K562 (cell line): ENCODE results near the gene CLEC2D. TPM values are rescaled to one million over a fixed set of nuclear protein-coding genes. Genes with fewer than 3 reads are reported as not detected.

Experiments
- DMBX1 ChIP-seq: fragments of 250-450 bp; sonication (Bioruptor Pico); IDR thresholded peaks from 2 replicates; pipeline ENCODE4 v1.8.0; 2022; ENCODE audit warnings: inconsistent platforms, mild to moderate bottlenecking, moderate library complexity, borderline replicate concordance
- ELF2 ChIP-seq: fragments of 250-450 bp; sonication (Bioruptor Pico); IDR thresholded peaks from 2 replicates; pipeline ENCODE4 v1.5.0; 2021; ENCODE audit warnings: mild to moderate bottlenecking
- ETV5 ChIP-seq: sonication (generic); formaldehyde crosslinking; IDR thresholded peaks from 2 replicates; pipeline ENCODE4 v1.4.0; 2020; ENCODE audit warnings: low read depth, mild to moderate bottlenecking, missing genetic modification reagents
- MCM3 ChIP-seq: fragments of 450-650 bp; IDR thresholded peaks from 2 replicates; pipeline ENCODE4 v1.6.1; 2016
- MTF1 ChIP-seq: fragments of 250-450 bp; sonication (Bioruptor Pico); IDR thresholded peaks from 2 replicates; pipeline ENCODE4 v1.9.0; 2021; ENCODE audit warnings: moderate library complexity, mild to moderate bottlenecking, inconsistent platforms, borderline replicate concordance
- RBM39 ChIP-seq: fragments of 200-400 bp; formaldehyde crosslinking; optimal IDR thresholded peaks from 2 replicates; pipeline ENCODE3; 2018; ENCODE audit warnings: low read depth, low read length
- SMAD3 ChIP-seq: fragments of 450-650 bp; formaldehyde crosslinking; conservative IDR thresholded peaks from 2 replicates; pipeline ENCODE4 v1.4.0; 2020; ENCODE audit warnings: mild to moderate bottlenecking
- TCFL5 ChIP-seq: fragments of 250-450 bp; sonication (Bioruptor Pico); conservative IDR thresholded peaks from 2 replicates; pipeline ENCODE4 v1.6.1; 2021; ENCODE audit warnings: mild to moderate bottlenecking, moderate library complexity, matching md5 sums
- TRIM24 ChIP-seq, 2 experiments: fragments of 450-650 bp; IDR thresholded peaks; 2 replicates each; pipeline ENCODE4 v1.6.1; 2016
- YBX1 ChIP-seq: fragments of 450-650 bp; IDR thresholded peaks from 2 replicates; pipeline ENCODE4 v1.7.1; 2016; ENCODE audit warnings: mild to moderate bottlenecking
- YY1 ChIP-seq, 3 experiments: IDR thresholded peaks; 2 replicates each; pipeline ENCODE4 v1.6.1; 2011; ENCODE audit warnings: low read length in 2 of 3, mild to moderate bottlenecking in 2 of 3, moderate library complexity in 2 of 3, borderline replicate concordance in 1 of 3, control low read depth in 1 of 3, low read depth in 1 of 3; ENCODE audit not compliant: insufficient read depth in 3 of 3, insufficient replicate concordance in 2 of 3, control insufficient read depth in 1 of 3, insufficient read length in 1 of 3; ENCODE audit errors: extremely low read depth in 1 of 3
- ZNF444 ChIP-seq: fragments of 250-450 bp; sonication (Bioruptor Pico); IDR thresholded peaks from 2 replicates; pipeline ENCODE4 v1.4.0; 2020; ENCODE audit warnings: mild to moderate bottlenecking, moderate library complexity
- ZNF592 ChIP-seq: fragments of 450-650 bp; IDR thresholded peaks from 2 replicates; pipeline ENCODE4 v1.6.1; 2017; ENCODE audit warnings: antibody characterized with exemption, mild to moderate bottlenecking
- ZNF764 ChIP-seq: fragments of 250-450 bp; sonication (Bioruptor Pico); IDR thresholded peaks from 2 replicates; pipeline ENCODE4 v1.4.0; 2020; ENCODE audit warnings: low read depth, mild to moderate bottlenecking, moderate library complexity
- polyA plus RNA-seq, 8 experiments: library from polyadenylated mRNA; depleted of rRNA in 4 of 8; stranded (reverse) in 5 of 8; unstranded in 3 of 8; fragments of >200 nt; fragmentation: Nextera tagmentation in 2 of 8; fragmentation: Illumina TruSeq in 1 of 8; extraction: Ambion mirVana in 2 of 8; extraction: Trizol in 1 of 8; gene quantifications; 2 replicates each; pipeline versions ENCODE4 v1.2.1 to v1.2.3, GENCODE V29; 2011 to 2014; ENCODE audit warnings: inconsistent platforms in 1 of 8, missing spikeins in 1 of 8
- total RNA-seq, 7 experiments: library from RNA; depleted of rRNA in 6 of 7; stranded (reverse); fragments of >200 nt in 6 of 7; fragmentation: Illumina TruSeq in 2 of 7; extraction: Trizol in 2 of 7; gene quantifications; 2 replicates each; pipeline versions ENCODE4 v1.2.1 to v1.2.3, GENCODE V29; 2011 to 2021; ENCODE audit warnings: low replicate concordance in 1 of 7
- TF ChIP-seq, protein P1 (sequence below), 2 experiments: IDR thresholded peaks; 2 replicates each; pipeline ENCODE4 v1.6.1; 2011; ENCODE audit warnings: borderline replicate concordance in 1 of 2, control low read depth in 1 of 2, low read depth in 1 of 2, low read length in 1 of 2, mild to moderate bottlenecking in 1 of 2, mixed read lengths in 1 of 2, moderate library complexity in 1 of 2; ENCODE audit not compliant: insufficient read depth in 1 of 2, insufficient read length in 1 of 2, poor library complexity in 1 of 2, severe bottlenecking in 1 of 2; ENCODE audit errors: extremely low read depth in 1 of 2

Gene CLEC2D
- total and polyA plus RNA-seq, 9 of the 15 experiments (the other 6 are each of a cell fraction or from before 2014, with no cell fraction given): 1.4 to 5.0 (median 2.2) TPM

DNA sequence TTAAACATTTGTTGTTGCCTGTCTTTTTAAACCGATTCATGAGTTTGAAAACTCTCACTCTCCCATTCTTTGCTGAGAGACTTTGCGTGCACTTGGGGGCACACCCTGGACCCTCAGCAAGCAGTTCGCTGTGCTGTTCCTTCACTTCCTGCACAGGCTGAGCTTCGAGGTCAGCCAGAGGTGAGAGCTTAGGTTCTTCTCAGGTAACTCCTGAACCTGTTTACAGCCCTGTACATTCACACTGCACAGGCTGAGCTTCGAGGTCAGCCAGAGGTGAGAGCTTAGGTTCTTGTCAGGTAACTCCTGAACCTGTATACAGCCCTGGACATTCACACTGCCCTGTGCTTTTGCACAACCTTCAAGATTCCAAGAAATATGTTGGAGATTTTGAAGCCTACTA, 73.1 kb downstream of the CLEC2D start (continued):
- TF ChIP-seq, protein P1, sequence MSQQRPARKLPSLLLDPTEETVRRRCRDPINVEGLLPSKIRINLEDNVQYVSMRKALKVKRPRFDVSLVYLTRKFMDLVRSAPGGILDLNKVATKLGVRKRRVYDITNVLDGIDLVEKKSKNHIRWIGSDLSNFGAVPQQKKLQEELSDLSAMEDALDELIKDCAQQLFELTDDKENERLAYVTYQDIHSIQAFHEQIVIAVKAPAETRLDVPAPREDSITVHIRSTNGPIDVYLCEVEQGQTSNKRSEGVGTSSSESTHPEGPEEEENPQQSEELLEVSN (IDR thresholded peaks at IDR 0.05; ENCODE audit: borderline replicate concordance in 1 of 2, extremely low read depth in 1 of 2, insufficient read depth in 1 of 2, insufficient read length in 1 of 2, low read depth in 1 of 2, low read length in 1 of 2, poor library complexity in 1 of 2, severe bottlenecking in 1 of 2): peak in 1 of 2 experiments; percentile 16
- TF ChIP-seq TRIM24 (IDR thresholded peaks at IDR 0.05) (no peak), SMAD3 (CRISPR knock-in tag) (no peak), ETV5 (CRISPR knock-in tag) (no peak), TCFL5 (no peak), ZNF764 (CRISPR knock-in tag) (no peak), YBX1 (no peak), DMBX1 (CRISPR knock-in tag) (no peak), ZNF592 (no peak), YY1 (IDR thresholded peaks at IDR 0.05; ENCODE audit: borderline replicate concordance in 1 of 3, control insufficient read depth in 1 of 3, extremely low read depth in 1 of 3, insufficient read depth in 3 of 3, insufficient read length in 1 of 3, insufficient replicate concordance in 2 of 3, low read depth in 1 of 3, low read length in 2 of 3) (no peak), MCM3 (no peak), ELF2 (CRISPR knock-in tag) (no peak), ZNF444 (no peak), RBM39 (no peak), MTF1 (CRISPR knock-in tag) (no peak)
